ENCODE data around the gene FOXO3. TPM values are rescaled to one million over a fixed set of nuclear protein-coding genes. Genes with fewer than 3 reads are reported as not detected.

Gene FOXO3
- total and polyA plus RNA-seq, 2 of the 13 experiments (the other 11 are each of a cell fraction or from before 2014, with no cell fraction given) = 16.0 to 22.5 TPM

DNA sequence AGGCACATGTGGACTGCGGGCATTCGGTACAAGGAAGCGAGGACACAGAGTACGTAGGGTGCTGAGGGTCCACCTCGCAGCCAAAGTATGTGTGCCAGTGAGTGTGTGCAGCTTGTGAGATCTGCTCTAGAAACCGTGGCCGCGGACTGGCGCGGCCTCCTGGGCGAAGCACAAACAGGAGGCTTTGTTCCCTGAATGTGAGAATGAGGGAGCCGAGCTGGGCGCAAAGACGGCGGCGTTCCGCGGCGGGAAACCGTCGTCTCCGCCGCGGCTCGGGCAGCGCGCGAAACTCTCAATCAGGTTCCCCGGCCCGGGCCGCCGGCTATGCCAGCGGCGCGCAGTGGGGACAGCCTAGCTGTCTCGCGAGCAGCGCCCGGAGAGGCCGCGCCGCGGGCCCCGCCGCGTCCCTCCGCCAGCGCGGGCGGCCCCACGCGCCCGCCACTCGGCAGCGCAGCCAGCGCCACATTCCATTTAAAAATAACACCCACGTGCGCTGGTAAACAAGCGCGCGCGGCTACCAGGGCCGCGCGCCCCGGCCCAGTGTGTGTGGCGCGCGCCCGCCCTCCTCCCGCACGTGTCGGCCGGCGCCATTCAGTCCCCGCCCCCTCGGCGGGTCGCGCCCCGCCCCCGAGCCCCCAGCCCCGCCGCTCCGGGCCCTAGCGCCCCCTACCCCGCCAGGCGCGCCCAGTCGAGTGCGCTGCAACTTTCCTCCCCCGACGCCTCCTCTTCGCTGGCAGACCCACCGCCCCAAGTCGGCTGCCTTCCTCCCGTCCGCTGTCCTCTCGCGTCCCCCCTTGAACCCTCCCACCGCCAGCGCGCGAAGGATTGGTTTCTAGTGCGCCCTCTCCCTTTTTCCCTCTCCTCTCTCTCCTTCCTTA lies 3.0 kb upstream of the FOXO3 start (continued):
- no peak for TF ChIP-seq TCF12 (IDR thresholded peaks at IDR 0.05)
- no peak for TF ChIP-seq TCF12 (CRISPR knock-in tag; IDR thresholded peaks at IDR 0.05)
- TF ChIP-seq, protein P1, sequence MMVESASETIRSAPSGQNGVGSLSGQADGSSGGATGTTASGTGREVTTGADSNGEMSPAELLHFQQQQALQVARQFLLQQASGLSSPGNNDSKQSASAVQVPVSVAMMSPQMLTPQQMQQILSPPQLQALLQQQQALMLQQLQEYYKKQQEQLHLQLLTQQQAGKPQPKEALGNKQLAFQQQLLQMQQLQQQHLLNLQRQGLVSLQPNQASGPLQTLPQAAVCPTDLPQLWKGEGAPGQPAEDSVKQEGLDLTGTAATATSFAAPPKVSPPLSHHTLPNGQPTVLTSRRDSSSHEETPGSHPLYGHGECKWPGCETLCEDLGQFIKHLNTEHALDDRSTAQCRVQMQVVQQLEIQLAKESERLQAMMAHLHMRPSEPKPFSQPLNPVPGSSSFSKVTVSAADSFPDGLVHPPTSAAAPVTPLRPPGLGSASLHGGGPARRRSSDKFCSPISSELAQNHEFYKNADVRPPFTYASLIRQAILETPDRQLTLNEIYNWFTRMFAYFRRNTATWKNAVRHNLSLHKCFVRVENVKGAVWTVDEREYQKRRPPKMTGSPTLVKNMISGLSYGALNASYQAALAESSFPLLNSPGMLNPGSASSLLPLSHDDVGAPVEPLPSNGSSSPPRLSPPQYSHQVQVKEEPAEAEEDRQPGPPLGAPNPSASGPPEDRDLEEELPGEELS (CRISPR knock-in tag; IDR thresholded peaks at IDR 0.05) = no peak
- TF ChIP-seq ZNF782 (CRISPR knock-in tag; IDR thresholded peaks at IDR 0.05; ENCODE audit: borderline replicate concordance) = no peak
- peak; percentile 68 for TF ChIP-seq YY1 (IDR thresholded peaks at IDR 0.05; ENCODE audit: insufficient read depth, insufficient replicate concordance, low read depth, low read length)
- no peak for TF ChIP-seq MATR3 (CRISPR knock-in tag; IDR thresholded peaks at IDR 0.05)
- no peak for TF ChIP-seq ZNF142 (CRISPR knock-in tag; IDR thresholded peaks at IDR 0.05)
- TF ChIP-seq KMT2B (CRISPR knock-in tag; IDR thresholded peaks at IDR 0.05) = no peak
- peak; percentile 32 to 35; a peak in 2 of 4 replicates for TF ChIP-seq POLR2A (IDR thresholded peaks at IDR 0.05; ENCODE audit: insufficient read depth in 1 of 2, low read depth in 2 of 2, low read length in 2 of 2)
- no peak for TF ChIP-seq ZZZ3 (CRISPR knock-in tag; IDR thresholded peaks at IDR 0.05; ENCODE audit: borderline replicate concordance)
- TF ChIP-seq ELF1 (CRISPR knock-in tag; IDR thresholded peaks at IDR 0.05) = no peak
- no peak for TF ChIP-seq ZNF589 (CRISPR knock-in tag; conservative IDR thresholded peaks at IDR 0.05)
- no peak for TF ChIP-seq SRSF1 (optimal IDR thresholded peaks at IDR 0.05; ENCODE audit: low read depth, low read length)
- peak; percentile 70 for TF ChIP-seq ATF7-NPFF (CRISPR knock-in tag; IDR thresholded peaks at IDR 0.05; ENCODE audit: low read depth)
- no peak for TF ChIP-seq KDM3A (CRISPR knock-in tag; IDR thresholded peaks at IDR 0.05; ENCODE audit: low read depth)
- TF ChIP-seq, protein P2, sequence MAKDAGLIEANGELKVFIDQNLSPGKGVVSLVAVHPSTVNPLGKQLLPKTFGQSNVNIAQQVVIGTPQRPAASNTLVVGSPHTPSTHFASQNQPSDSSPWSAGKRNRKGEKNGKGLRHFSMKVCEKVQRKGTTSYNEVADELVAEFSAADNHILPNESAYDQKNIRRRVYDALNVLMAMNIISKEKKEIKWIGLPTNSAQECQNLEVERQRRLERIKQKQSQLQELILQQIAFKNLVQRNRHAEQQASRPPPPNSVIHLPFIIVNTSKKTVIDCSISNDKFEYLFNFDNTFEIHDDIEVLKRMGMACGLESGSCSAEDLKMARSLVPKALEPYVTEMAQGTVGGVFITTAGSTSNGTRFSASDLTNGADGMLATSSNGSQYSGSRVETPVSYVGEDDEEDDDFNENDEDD (CRISPR knock-in tag; IDR thresholded peaks at IDR 0.05; ENCODE audit: borderline replicate concordance) = peak; percentile 35; the same call in 1 of the 2 replicates
- no peak for TF ChIP-seq NCOR1 (IDR thresholded peaks at IDR 0.05; ENCODE audit: borderline replicate concordance, low read length)
- no peak for TF ChIP-seq ATAD3A (CRISPR knock-in tag; IDR thresholded peaks at IDR 0.05)
- 0 out of 2 replicates have a peak, but pooled peaks have one; percentile 22 for TF ChIP-seq ZNF691 (CRISPR knock-in tag; IDR thresholded peaks at IDR 0.05; ENCODE audit: borderline replicate concordance, low read depth)
- TF ChIP-seq ZNF674 (CRISPR knock-in tag; IDR thresholded peaks at IDR 0.05; ENCODE audit: low read depth) = no peak
